Activated CD4-positive, alpha-beta T cell treated with anti-CD3 and anti-CD28 coated beads for 24 hours (primary cell): ENCODE measurements around the gene HOOK1.
A peak's percentile ranks its signal among the peaks of the same experiment; 100 is the strongest.
"Not testable (repeated sequence)": the region's sequence is repeated elsewhere in the genome, so short reads cannot be mapped to it uniquely, and the experiment has no call there.

Experiments
- DNase-seq, 2 donors: peaks; one replicate each; pipeline ENCODE4 v3.0.0-alpha.2; 2020; ENCODE audit warnings: low read depth in 2 of 2

Gene HOOK1

GRCh38 chr1:59819566-59820438 is 5.1 kb downstream of the HOOK1 start:
- no peak for DNase-seq

GRCh38 chr1:59827055-59827643 is 12.4 kb downstream of the HOOK1 start:
- DNase-seq: no peak

- no peak for DNase-seq
These were observed 13.4 kb downstream of the HOOK1 start for GRCh38 chr1:59828160-59828559.

GRCh38 chr1:59831529-59831928 is 16.8 kb downstream of the HOOK1 start:
- no peak for DNase-seq

GRCh38 chr1:59833022-59833421 is 18.3 kb downstream of the HOOK1 start:
- no peak for DNase-seq

GRCh38 chr1:59833991-59834390 is 19.2 kb downstream of the HOOK1 start:
- no peak for DNase-seq

GRCh38 chr1:59837857-59838256 is 23.1 kb downstream of the HOOK1 start:
- not testable (repeated sequence) for DNase-seq

GRCh38 chr1:59845091-59845490 is 30.3 kb downstream of the HOOK1 start:
- no peak for DNase-seq

- DNase-seq: no peak
These were observed 31.6 kb downstream of the HOOK1 start for GRCh38 chr1:59846209-59846894.

GRCh38 chr1:59846895-59847282 is 32.1 kb downstream of the HOOK1 start:
- DNase-seq: no peak

GRCh38 chr1:59852117-59852516 is 37.4 kb downstream of the HOOK1 start:
- DNase-seq: no peak

GRCh38 chr1:59855297-59855696 is 40.5 kb downstream of the HOOK1 start:
- DNase-seq: not testable (repeated sequence)

GRCh38 chr1:59856725-59857338 is 42.1 kb downstream of the HOOK1 start:
- DNase-seq: no peak

GRCh38 chr1:59857679-59858354 is 43.1 kb downstream of the HOOK1 start:
- no peak for DNase-seq

GRCh38 chr1:59866462-59866861 is 51.7 kb downstream of the HOOK1 start:
- no peak for DNase-seq

- no peak for DNase-seq
These were observed 57.0 kb downstream of the HOOK1 start for GRCh38 chr1:59871746-59872145.

GRCh38 chr1:59877108-59877682 is 62.4 kb downstream of the HOOK1 start:
- no peak for DNase-seq

GRCh38 chr1:59878370-59878769 is 63.6 kb downstream of the HOOK1 start:
- DNase-seq: no peak

- peak; percentile 12 to 22 for DNase-seq
These were observed 64.8 kb downstream of the HOOK1 start for GRCh38 chr1:59879574-59879973.

- no peak for DNase-seq
These were observed 65.3 kb downstream of the HOOK1 start for GRCh38 chr1:59879996-59880505.

GRCh38 chr1:59880735-59881134 is 66.0 kb downstream of the HOOK1 start:
- DNase-seq: no peak
